ENCODE results near the gene RASSF8.

- TF ChIP-seq, protein P1, sequence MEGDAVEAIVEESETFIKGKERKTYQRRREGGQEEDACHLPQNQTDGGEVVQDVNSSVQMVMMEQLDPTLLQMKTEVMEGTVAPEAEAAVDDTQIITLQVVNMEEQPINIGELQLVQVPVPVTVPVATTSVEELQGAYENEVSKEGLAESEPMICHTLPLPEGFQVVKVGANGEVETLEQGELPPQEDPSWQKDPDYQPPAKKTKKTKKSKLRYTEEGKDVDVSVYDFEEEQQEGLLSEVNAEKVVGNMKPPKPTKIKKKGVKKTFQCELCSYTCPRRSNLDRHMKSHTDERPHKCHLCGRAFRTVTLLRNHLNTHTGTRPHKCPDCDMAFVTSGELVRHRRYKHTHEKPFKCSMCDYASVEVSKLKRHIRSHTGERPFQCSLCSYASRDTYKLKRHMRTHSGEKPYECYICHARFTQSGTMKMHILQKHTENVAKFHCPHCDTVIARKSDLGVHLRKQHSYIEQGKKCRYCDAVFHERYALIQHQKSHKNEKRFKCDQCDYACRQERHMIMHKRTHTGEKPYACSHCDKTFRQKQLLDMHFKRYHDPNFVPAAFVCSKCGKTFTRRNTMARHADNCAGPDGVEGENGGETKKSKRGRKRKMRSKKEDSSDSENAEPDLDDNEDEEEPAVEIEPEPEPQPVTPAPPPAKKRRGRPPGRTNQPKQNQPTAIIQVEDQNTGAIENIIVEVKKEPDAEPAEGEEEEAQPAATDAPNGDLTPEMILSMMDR (IDR thresholded peaks at IDR 0.05) = no peak
- TF ChIP-seq POLR2A (IDR thresholded peaks at IDR 0.05) = no peak
Observed at GRCh38 chr12:26090836-26091510, 132.5 kb downstream of the RASSF8 start.
